ENCODE data around the gene SENP5.
"Not testable (repeated sequence)": the region's sequence is repeated elsewhere in the genome, so short reads cannot be mapped to it uniquely, and the experiment has no call there.

The SENP5 gene, protein sequence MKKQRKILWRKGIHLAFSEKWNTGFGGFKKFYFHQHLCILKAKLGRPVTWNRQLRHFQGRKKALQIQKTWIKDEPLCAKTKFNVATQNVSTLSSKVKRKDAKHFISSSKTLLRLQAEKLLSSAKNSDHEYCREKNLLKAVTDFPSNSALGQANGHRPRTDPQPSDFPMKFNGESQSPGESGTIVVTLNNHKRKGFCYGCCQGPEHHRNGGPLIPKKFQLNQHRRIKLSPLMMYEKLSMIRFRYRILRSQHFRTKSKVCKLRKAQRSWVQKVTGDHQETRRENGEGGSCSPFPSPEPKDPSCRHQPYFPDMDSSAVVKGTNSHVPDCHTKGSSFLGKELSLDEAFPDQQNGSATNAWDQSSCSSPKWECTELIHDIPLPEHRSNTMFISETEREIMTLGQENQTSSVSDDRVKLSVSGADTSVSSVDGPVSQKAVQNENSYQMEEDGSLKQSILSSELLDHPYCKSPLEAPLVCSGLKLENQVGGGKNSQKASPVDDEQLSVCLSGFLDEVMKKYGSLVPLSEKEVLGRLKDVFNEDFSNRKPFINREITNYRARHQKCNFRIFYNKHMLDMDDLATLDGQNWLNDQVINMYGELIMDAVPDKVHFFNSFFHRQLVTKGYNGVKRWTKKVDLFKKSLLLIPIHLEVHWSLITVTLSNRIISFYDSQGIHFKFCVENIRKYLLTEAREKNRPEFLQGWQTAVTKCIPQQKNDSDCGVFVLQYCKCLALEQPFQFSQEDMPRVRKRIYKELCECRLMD

DNA sequence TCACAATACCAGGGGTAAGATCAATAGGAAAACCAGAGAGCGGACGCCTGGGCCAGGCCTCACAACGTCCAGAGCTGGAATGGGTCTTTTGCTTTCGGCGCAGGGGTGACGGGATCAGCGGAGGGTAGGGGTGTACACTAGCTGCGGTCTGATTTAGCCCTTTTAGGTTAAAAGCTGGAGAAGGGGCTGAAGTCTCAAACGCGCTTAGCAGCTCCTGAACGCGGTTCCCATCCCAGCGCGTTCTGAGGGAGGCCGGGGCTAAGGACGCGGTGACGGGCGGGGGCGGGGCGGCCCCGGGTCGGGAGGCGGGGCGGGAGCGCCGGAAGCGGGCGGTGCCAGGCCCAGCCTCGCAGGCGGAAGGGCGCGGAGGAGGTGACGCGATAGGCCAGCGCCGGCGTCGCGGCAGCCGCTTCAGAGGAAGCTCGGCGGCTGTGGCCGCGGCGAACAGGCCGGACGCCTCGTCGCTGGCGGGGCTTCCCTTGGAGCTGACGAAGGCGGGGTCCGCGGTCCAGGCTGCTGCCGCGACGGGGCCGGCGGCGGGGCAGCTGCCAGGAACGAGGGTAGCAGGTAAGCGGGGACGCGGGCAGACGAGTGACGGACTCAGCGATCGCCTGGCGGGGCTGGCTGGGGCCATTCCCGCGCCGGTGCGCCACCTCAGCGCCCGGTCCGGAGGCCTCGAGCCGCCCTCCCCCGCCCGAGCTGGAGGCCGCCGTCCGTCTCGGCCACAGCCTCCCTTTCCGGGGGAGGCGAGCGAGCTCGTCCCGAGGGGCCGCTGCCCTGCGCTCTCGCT, at the start of gene SENP5:
SENP5 (plus strand) TSS at position 414 of the 790 bp plus-strand sequence. CDS start 17,262 bp downstream, outside the sequence.
- DNase-seq, result peak; percentile 87

DNA sequence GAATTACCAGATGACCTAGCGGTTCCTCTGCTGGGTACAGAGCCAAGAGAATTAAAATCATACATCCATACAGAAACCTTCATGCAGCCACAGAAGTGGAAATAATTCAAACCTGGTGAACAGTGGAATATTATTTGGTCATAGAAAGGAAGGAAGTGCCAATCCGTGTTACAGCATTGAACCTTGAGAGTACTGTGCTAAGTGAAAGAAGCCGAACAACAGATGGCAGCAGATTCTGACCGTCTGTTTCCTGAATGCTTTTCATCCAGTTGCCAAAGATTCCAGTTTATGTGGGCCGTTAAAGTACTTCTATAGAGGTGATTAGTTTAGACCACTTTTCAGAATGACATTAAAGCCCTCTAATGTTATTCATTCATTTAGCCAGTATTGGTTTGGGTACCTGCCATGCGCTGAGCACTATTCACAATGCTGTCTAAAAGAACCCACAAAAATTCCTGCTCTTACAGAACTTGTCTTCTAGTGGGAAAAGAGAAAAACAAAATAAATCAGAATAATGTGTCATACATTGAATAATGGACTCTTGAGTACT, 45.8 kb upstream of the SENP5 start:
- no peak for DNase-seq

DNA sequence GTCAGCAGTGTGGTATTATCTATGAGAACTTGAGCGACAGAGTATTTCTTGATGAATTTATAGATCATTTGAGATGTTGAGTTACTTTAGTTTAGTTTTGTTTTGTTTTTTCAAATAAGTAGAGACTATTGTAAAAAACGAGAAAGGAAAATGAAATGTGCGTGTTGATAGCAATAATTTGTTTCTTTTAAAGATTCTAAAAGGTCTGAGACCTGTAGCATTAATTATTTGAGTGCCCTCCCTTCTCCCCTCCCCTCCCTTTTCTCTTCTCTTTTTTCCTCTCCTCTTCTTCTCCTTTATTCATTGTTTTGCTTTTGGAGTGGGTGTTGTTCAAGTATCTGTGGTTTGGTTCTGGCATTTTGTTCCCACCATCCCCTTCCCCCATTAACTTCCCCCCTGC, 38.1 kb upstream of the SENP5 start:
- DNase-seq, result not testable (repeated sequence)

DNA sequence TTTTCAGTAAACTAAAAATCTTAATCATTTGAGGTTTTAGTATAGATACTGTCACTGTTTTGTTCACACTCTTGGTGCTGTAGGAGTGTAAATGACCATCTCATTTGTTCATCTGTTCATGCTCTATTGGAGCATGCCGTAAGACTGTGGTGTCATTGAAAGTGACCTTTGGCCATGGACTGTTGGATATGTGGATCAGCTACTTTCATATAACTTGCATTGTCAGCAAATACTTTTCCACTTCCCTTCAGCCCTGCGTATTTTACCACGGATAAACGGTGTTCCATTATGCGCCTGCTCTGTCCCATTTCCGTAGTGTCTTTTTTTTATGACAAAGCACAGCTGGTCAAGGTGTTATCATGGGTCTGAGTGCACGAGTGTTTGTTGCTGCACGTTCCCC, 32.6 kb upstream of the SENP5 start:
- no peak for DNase-seq

DNA sequence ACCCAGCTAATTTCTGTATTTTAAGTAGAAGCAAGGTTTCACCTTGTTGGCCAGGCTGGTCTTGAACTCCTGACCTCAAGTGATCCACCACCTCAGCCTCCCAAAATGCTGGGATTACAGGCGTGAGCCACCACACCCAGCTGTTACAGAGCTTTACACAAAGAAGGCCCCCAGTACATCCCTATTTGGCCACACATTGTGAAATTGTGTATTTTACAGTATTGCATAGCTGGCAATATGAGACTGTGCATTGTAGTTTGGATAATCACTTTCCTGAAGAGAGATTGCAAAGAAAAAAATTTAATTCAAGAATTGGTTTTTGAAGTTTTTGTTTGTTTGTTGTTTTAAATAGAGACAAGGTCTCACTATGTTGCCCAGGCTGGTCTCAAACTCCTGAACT, 31.1 kb upstream of the SENP5 start:
- DNase-seq, result not testable (repeated sequence)

DNA sequence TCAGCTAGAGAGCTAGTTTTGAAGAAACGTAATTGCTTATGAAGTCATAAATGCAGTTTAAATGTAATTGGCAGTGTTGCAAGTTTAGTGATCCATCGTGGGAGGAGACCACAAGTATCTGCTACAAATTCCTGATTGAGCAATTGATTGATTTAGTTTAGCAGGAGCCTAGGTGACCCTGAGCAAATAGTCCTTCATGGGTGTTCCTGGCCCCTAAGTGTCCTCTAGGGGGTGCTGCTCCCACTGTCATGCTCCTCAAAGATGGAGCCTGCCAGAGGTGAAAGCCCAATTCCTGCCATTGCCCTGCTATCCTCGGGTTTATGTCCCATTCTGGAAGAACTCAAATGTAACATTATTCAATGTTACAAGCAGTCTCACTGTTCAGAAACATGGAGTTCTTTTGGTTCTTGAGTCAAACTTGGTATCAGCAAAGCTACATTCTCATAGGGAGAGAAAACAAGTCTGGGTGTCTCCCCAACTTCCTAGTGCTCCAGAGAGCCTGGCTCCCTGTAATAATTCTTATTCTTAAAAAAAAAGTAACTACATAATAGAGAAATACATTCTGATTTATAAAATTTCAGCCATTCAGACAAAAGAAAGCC, 29.8 kb upstream of the SENP5 start:
- peak; percentile 69 for DNase-seq

DNA sequence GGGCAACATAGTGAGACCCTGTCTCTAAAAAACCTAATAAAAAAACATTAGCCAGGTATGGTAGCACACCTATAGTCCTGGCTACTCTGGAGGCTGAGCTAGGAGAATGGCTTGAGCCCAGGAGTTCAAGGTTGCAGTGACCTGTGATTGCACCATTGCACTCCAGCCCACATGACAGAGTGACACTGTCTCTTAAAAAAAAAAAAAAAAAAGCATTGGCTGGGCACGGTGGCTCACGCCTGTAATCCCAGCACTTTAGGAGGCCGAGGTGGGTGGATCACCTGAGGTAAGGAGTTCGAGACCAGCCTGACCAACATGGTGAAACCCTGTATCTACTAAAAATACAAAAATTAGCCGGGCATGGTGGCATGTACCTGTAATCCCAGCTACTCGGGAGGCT, 28.4 kb upstream of the SENP5 start:
- not testable (repeated sequence) for DNase-seq

DNA sequence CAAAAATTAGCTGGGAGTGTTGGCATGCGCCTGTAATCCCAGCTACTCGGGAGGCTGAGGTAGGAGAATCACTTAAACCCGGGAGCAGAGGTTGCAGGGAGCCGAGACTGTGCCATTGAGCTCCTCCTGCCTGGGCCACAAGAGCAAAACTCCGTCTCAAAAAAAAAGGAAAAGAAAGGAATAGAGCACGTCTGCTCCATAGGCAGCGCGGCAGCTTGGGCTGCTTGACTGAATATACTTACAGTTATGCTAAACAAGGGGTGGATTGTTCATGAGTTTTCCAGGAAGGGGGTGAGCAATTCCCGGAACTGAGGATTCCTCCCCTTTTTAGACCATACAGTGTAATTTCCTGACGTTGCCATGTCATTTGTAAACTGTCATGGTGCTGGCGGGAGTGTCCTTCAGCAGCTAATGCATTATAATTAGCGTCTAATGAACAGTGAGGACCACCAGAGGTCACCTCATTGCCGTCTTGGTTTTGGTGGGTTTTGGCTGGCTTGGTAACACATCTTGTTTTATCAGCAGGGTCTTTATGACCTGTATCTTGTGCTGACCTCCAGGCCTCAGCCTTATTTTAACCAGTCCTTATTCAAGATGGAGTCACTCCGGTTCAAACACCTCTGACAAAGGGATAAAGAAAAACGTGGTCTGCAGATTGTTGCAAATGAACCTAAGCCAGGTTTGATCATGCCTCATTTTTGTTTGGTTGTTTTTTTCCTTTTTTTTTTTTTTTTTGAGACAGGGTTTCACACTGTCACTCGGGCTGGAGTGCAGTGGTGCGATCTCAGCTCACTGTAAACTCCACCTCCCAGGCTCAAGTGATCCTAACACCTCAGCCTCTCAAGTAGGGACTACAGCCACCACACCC, 24.9 kb upstream of the SENP5 start:
- no peak for DNase-seq

DNA sequence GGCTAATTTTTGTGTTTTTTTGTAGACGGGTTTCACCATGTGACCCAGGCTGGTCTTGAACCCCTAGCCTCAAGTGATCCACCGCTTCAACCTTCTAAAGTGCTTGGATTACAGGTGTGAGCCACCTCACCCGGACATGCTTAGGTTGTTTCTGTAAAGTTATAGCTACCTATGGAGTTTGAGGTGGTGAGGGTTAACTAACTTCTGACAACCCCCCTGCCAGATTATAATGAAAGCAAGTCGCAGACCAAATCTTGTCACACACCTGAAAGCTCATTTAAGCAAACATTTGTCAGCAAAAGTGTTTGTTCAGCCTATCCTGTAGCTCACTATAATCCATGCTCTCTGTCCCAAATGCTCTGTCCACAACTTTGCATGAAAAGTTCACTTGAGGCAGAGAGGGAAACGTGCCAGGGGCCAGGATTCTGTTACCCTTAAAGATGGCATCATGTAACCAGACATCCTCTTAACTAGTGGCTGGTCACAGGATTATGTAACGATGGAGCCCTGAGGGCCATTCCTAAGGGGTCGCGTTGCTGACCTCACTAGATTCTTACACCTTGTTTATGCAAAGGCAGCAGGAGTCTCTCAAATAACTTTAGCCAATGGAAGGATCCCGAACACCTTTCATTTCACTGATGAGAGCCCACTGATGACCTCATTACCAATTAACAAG, 24.1 kb upstream of the SENP5 start:
- no peak for DNase-seq

DNA sequence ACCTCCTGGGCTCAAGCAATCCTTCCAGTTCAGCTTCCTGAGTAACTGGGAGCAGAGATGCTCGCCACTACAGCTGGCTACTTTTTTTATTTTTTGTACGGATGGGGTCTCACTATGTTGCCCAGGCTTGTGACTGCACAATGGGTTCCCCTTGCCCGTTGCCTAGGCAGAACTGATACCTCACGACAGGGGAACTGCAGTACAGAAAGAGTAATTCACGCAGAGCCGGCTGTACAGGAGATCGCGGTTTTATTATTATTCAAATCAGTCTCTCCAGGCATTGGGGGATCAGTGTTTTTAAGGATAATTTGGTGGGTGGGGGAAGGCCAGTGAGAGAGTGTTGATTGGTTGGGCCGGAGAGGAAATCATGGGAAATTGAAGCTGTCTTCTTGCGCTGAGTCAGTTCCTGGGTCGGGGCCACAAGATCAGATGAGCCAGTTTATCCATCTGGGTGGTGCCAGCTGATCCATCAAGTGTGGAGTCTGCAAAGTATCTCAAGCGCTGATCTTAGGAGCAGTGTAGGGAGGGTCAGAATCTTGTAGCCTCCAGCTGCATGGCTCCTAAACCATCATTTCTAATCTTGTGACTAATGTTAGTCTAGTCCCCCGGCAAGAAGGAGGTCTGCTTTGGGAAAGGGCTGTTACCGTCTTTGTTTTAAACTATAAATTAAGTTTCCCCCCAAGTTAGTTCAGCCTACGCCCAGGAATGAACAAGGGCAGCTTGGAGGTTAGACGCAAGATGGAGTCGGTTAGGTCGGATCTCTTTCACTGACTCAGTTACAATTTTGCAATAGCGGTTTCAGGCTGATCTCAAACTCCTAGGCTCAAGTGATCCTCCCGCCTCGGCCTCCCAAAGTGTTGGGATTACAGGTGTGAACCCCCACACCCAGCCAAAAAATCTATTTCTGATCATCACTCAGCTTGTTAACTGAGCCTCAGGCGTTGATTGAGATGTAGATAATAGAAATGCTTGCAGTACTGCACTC, 23.2 kb upstream of the SENP5 start:
- DNase-seq, result not testable (repeated sequence)

DNA sequence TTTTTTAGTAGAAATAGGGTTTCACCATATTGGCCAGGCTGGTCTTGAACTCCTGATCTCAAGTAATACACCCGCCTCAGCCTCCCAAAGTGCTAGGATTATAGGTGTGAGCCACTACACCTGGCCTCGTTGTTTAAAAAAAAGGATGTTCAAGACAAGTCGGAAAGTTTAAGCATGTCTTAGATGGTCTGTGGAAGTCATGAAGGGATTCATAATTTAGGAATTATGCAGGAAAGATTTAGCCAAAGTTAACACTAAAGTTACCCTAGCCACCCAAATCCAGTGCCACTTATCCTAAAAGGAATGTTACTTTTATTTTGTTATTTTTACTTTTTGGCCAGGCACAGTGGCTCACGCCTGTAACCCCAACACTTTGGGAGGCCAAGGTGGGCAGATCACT, 19.3 kb upstream of the SENP5 start:
- DNase-seq, result not testable (repeated sequence)

DNA sequence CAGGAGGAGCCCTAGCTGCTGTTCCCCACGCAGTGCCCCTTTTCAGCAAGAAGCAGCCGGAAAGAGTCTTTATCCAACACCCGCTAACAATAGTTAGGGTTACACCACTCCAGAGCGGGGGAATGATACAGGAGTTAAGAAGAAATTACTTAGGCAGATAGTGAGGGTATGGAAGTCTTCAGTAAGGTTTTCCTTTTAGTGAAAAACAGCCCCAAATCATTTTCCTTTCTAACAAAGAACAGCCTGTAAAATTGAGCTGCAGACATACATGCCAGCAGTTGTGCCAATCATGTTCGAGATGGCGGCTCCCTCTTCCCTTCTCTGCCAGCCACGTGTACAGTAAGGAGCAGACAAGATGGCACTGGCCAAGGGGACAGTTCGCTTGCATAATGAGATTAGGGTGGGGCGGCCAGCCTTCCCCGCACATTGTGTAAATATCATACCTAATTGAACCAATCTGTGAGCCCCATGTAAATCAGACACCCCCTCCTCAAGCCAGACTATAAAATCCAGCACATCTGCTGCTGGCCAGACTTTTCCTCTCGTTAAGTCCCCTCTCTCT, 18.5 kb upstream of the SENP5 start:
- DNase-seq, result no peak

DNA sequence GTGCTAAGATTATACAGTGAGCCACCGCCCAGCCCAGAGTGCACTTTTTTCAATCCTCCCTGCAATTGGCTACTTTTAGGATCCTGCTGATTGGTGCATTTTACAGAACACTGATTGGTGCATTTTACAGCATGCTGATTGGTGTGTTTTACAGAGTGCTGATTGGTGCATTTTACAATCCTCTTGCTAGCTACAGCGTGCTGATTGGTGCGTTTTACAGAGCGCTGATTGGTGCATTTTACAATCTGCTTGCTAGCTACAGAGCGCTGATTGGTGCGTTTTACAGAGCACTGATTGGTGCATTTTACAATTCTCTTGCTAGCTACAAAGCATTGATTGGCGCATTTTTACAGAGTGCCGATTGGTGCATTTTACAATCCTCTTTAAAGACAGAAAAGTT, 4.7 kb upstream of the SENP5 start:
- DNase-seq, result not testable (repeated sequence)

DNA sequence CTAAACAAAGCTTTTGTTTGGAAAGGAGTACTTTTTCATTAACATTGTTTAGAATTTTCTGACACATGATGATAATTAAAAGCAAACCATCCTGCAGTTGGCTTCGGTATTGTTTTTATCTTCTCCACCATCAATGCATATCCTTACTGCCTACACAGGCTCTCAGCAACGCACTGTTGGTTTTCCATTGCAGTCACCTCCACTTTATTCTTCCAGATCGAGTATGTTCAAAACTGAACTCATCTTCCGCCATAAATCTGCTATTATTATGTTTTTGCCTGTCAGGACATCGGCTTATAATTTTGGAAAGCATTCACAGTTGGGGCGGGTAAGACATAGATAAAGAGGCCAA, 589 bp upstream of the SENP5 start:
- DNase-seq, result no peak

DNA sequence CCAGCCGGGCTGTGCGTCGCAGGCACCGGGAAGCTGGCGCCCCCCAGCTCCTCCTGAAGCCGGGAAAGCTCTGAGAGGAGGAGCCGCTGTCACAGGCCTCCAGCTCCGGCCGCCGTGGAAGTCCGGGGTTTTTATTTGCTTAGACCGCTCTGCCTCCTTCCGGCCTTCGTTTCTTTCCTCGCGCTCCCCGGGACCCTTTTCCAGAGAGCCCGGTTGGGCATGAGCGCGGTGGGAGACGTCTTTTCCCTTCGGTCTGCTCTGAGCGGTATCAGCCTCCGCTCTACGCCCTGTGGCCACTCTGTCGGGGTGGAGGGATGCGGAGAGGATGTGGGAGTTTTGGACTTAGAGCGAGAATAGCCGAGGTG, 559 bp downstream of the SENP5 start:
- DNase-seq, result peak; percentile 1

DNA sequence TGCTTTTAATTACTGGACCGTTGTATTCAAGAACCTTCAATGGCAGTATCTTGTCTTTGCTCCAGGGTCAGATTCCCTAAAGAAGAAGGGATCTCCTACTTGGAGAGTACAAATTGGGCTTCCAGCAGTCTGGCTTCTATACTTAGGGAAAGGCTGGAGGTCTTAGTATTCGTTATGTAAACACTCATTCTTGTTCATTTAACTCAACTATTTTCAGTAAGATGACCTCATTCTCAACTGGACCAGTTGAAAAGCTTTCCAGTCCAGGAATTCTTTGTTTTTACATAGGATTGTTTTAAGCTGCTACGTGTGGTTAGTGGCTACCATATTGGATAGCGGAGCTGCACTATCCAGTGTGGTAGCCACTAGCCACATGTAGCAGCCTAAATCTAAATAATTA, 4.6 kb downstream of the SENP5 start:
- no peak for DNase-seq

DNA sequence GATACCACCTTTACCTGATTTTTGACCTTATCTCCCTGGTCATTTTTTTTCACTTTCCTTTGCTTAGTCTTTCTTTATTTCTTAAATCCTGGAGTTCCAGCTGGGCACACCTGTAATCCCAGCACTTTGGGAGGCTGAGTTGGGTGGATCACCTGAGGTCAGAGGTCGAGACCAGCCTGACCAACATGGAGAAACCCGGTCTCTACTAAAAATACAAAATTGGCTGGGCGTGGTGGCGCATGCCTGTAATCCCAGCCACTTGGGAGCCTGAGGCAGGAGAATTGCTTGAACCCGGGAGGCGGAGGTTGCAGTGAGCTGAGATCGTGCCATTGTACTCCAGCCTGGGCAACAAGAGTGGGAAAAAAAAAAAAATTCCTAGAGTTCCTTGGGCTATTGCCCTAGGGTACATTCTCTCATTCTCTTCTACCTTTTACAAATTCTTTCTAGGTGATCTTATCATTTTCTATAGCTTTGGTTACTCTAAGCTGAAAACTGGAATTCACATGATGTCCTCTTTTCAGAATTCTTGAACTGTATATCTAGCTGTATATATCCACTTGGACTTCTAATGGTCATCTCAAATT, 6.9 kb downstream of the SENP5 start:
- DNase-seq, result not testable (repeated sequence)

DNA sequence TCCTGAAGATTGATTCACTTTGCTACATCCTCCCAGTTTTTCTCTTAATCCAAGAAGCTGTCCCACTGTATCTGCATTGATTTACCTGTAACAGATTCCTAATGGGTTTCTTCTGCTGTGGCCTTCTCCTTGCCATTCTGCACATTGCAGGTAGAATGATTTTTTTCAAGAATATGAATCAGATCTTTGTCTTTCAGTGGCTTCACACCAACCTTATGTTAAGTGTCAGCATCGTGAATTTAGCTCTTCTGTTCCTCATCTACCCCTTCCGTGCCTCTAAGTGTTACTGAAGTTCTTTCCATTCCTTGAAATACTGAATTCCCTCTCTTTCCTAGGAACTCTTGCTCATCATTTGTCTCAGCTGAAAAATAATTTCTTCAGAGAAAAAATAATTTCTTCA, 7.5 kb downstream of the SENP5 start:
- DNase-seq, result no peak

DNA sequence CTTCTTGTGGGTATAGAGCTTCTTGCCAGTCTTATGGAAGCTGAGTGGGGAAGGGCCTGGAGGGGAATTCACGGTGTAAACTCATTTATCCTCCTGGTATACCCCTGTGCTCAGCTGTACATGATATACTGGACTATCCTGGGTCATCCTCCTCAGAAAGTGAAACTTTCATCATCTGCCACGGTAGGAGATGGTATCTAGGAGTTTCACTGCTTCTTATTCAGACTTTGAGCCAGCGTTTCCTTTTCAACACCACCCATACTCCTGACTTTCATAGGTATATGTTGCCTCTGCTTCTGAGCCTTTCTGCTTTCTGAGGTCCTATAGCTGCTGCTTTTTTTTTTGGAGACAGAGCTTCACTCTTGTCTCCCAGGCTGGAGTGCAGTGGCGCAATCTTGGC, 15.6 kb downstream of the SENP5 start:
- no peak for DNase-seq

All from CD4-positive, alpha-beta T cell treated with Interferon gamma for 1 hour (primary cell).